Right atrium auricular region (tissue), 2 donors: Measurements from ENCODE around the gene GLB1L3. TPM values are rescaled to one million over a fixed set of nuclear protein-coding genes. Genes with fewer than 3 reads are reported as not detected.
"Not testable (repeated sequence)": the region's sequence is repeated elsewhere in the genome, so short reads cannot be mapped to it uniquely, and the experiment has no call there.

Experiments used
- DNase-seq: peaks from one replicate; pipeline ENCODE4 v3.0.0-alpha.2; 2019; ENCODE audit warnings: low spot score
- H3K27ac ChIP-seq, 2 donors: fragments of 200-600 bp; sonication (generic); 1 replicate in 1 of 2; 2 replicates in 1 of 2; pipeline ENCODE4 v1.5.1; 2016 to 2019
- H3K27me3 ChIP-seq, 2 donors: fragments of 200-600 bp; sonication (generic); one replicate each; pipeline versions ENCODE4 v1.5.1 to v1.6.0; 2017 to 2019
- H3K36me3 ChIP-seq: fragments of 200-600 bp; sonication (generic); one replicate; pipeline ENCODE4 v1.5.1; 2016
- H3K4me1 ChIP-seq, 2 donors: fragments of 200-600 bp; sonication (generic); one replicate each; pipeline versions ENCODE4 v1.5.1 to v1.6.0; 2017 to 2019
- H3K4me3 ChIP-seq, 2 donors: fragments of 200-600 bp; sonication (generic); 1 replicate in 1 of 2; 2 replicates in 1 of 2; pipeline ENCODE4 v1.5.1; 2017 to 2019; ENCODE audit warnings: mild to moderate bottlenecking in 1 of 2, moderate library complexity in 1 of 2
- H3K9me3 ChIP-seq, 2 donors: fragments of 200-600 bp; sonication (generic); one replicate each; pipeline ENCODE4 v1.5.1; 2019
- CTCF ChIP-seq, 2 donors: fragments of 200-600 bp; sonication (generic); IDR thresholded peaks; one replicate each; pipeline ENCODE4 v1.5.1; 2019; ENCODE audit warnings: antibody characterized with exemption in 2 of 2
- total RNA-seq, 2 donors: library from RNA; depleted of rRNA; stranded (reverse); fragments of >200 nt; gene quantifications; one replicate each; pipeline ENCODE4 v1.1.0, GENCODE V29; 2016

GLB1L3 gene
- total RNA-seq, 2 donors from 2014 or later = not detected

DNA sequence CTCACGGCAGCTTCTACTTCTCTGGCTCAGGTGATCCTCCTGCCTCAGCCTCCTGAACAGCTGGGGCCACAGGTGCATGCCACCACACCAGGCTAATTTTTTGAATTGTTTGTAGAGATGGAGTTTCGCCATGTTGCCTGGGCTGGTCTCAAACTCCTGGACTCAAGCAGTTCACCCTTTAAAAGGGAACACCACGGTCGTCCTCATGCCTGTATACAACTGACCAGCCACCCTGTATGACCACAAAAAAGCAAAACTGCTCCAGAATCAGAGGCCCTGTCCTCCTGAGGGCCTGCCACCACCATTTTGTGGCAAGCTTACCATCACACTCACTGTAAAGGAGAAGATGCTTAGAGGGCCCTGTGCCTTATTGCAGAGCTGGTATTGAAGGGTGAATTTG lies 2.2 kb downstream of the GLB1L3 start:
- peaks cover 30 to 38% of the 10 kb centered on the region in 2 donors for H3K27me3 ChIP-seq
- peak; percentile 34 for DNase-seq
- TF ChIP-seq CTCF (IDR thresholded peaks at IDR 0.05) = no peak
- H3K4me3 ChIP-seq = no peak overlapping the region
- peaks cover 0 to 22% of the 10 kb centered on the region in 2 donors for H3K4me1 ChIP-seq
- H3K27ac ChIP-seq = no peak overlapping the region
- H3K9me3 ChIP-seq = no peaks in the 10 kb centered on the region
- no peaks in the 10 kb centered on the region for H3K36me3 ChIP-seq

- not testable (repeated sequence) for H3K27ac ChIP-seq, H3K4me3 ChIP-seq, H3K36me3 ChIP-seq, H3K4me1 ChIP-seq, H3K9me3 ChIP-seq
- H3K27me3 ChIP-seq = peaks cover 7 to 12% of the 10 kb centered on the region in 2 donors
- DNase-seq = peak; percentile 18
These were observed 5.5 kb downstream of the GLB1L3 start for GRCh38 chr11:134281635-134282034.

- Histone ChIP-seq H3K4me1 (peaks cover 0 to under 1% of the 10 kb centered on the region in 2 donors), H3K4me3 (no peak overlapping the region), H3K27ac (no peak overlapping the region), H3K36me3 (no peaks in the 10 kb centered on the region), H3K27me3 (peaks cover 0 to 5% of the 10 kb centered on the region in 2 donors), H3K9me3 (no peaks in the 10 kb centered on the region)
- DNase-seq = peak; percentile 36
- no peak for TF ChIP-seq CTCF (IDR thresholded peaks at IDR 0.05)
These were observed 6.2 kb downstream of the GLB1L3 start for GRCh38 chr11:134282121-134283045.

GRCh38 chr11:134283461-134284230 lies 7.5 kb downstream of the GLB1L3 start:
- H3K9me3 ChIP-seq = no peaks in the 10 kb centered on the region

GRCh38 chr11:134284349-134284748 lies 8.2 kb downstream of the GLB1L3 start:
- not testable (repeated sequence) for H3K4me1 ChIP-seq, H3K9me3 ChIP-seq, H3K27ac ChIP-seq, H3K4me3 ChIP-seq, H3K27me3 ChIP-seq, H3K36me3 ChIP-seq
- peak; percentile 21 for DNase-seq

More at GRCh38 chr11:134283461-134284230, 7.5 kb downstream of the GLB1L3 start:
- H3K4me1 ChIP-seq = no peaks in the 10 kb centered on the region
- H3K27ac ChIP-seq = no peak overlapping the region
- peak; percentile 47 for DNase-seq
- no peak overlapping the region for H3K4me3 ChIP-seq
- no peak for TF ChIP-seq CTCF (IDR thresholded peaks at IDR 0.05)
- H3K36me3 ChIP-seq = no peaks in the 10 kb centered on the region
- H3K27me3 ChIP-seq = no peaks in the 10 kb centered on the region

GRCh38 chr11:134287561-134287960 lies 11.4 kb downstream of the GLB1L3 start:
- Histone ChIP-seq H3K9me3 (no peaks in the 10 kb centered on the region), H3K27ac (no peak overlapping the region), H3K36me3 (no peaks in the 10 kb centered on the region), H3K4me1 (no peaks in the 10 kb centered on the region), H3K4me3 (no peak overlapping the region), H3K27me3 (no peaks in the 10 kb centered on the region)
- DNase-seq = peak; percentile 43
- TF ChIP-seq CTCF (IDR thresholded peaks at IDR 0.05) = no peak
